Measurements from ENCODE around the gene ABLIM2.

ABLIM2 gene

GRCh38 chr4:8053688-8054449 lies 104.7 kb downstream of the ABLIM2 start:
- Mint-ChIP-seq H3K4me1 (peaks cover 33% of the 10 kb centered on the region), H3K9me3 (peaks cover 30% of the 10 kb centered on the region), H3K4me3 (no peak overlapping the region), H3K36me3 (ENCODE audit: low read depth) (no peaks in the 10 kb centered on the region), H3K27me3 (ENCODE audit: low read depth, poor library complexity) (peaks cover 7% of the 10 kb centered on the region), H3K27ac (no peak overlapping the region)
- no peak for DNase-seq
- TF ChIP-seq CTCF (IDR thresholded peaks at IDR 0.05) = no peak

GRCh38 chr4:8052160-8052691 lies 106.4 kb downstream of the ABLIM2 start:
- H3K36me3 Mint-ChIP-seq (ENCODE audit: low read depth) = no peaks in the 10 kb centered on the region
- peaks cover 22% of the 10 kb centered on the region for H3K9me3 Mint-ChIP-seq
- no peak for TF ChIP-seq CTCF (IDR thresholded peaks at IDR 0.05)
- DNase-seq = no peak
- no peak overlapping the region for H3K4me3 Mint-ChIP-seq
- peaks cover 16% of the 10 kb centered on the region for H3K27me3 Mint-ChIP-seq (ENCODE audit: low read depth, poor library complexity)
- peaks cover 41% of the 10 kb centered on the region for H3K4me1 Mint-ChIP-seq
- no peak overlapping the region for H3K27ac Mint-ChIP-seq

GRCh38 chr4:8051644-8052043 lies 107.0 kb downstream of the ABLIM2 start:
- no peak for TF ChIP-seq CTCF (IDR thresholded peaks at IDR 0.05)
- Mint-ChIP-seq H3K27ac (no peak overlapping the region), H3K4me1 (peaks cover 44% of the 10 kb centered on the region), H3K27me3 (ENCODE audit: low read depth, poor library complexity) (peaks cover 18% of the 10 kb centered on the region), H3K9me3 (peaks cover 18% of the 10 kb centered on the region), H3K36me3 (ENCODE audit: low read depth) (no peaks in the 10 kb centered on the region), H3K4me3 (no peak overlapping the region)
- no peak for DNase-seq

GRCh38 chr4:8050555-8051206 lies 107.9 kb downstream of the ABLIM2 start:
- no peak overlapping the region for H3K27ac Mint-ChIP-seq
- DNase-seq = peak; percentile 49
- H3K4me3 Mint-ChIP-seq = no peak overlapping the region
- peaks cover 53% of the 10 kb centered on the region for H3K4me1 Mint-ChIP-seq
- TF ChIP-seq CTCF (IDR thresholded peaks at IDR 0.05) = no peak
- peaks cover 24% of the 10 kb centered on the region for H3K27me3 Mint-ChIP-seq (ENCODE audit: low read depth, poor library complexity)
- no peaks in the 10 kb centered on the region for H3K36me3 Mint-ChIP-seq (ENCODE audit: low read depth)
- H3K9me3 Mint-ChIP-seq = peaks cover 18% of the 10 kb centered on the region

- no peak for TF ChIP-seq CTCF (IDR thresholded peaks at IDR 0.05)
- H3K36me3 Mint-ChIP-seq (ENCODE audit: low read depth) = no peaks in the 10 kb centered on the region
- no peak overlapping the region for H3K27ac Mint-ChIP-seq
- no peak overlapping the region for H3K4me3 Mint-ChIP-seq
- H3K27me3 Mint-ChIP-seq (ENCODE audit: low read depth, poor library complexity) = peaks cover 22% of the 10 kb centered on the region
- H3K9me3 Mint-ChIP-seq = peaks cover 14% of the 10 kb centered on the region
- no peak for DNase-seq
- peaks cover 54% of the 10 kb centered on the region for H3K4me1 Mint-ChIP-seq
Observed at GRCh38 chr4:8050180-8050554, 108.4 kb downstream of the ABLIM2 start.
